ENCODE measurements around the gene ESAM. TPM values are rescaled to one million over a fixed set of nuclear protein-coding genes. Genes with fewer than 3 reads are reported as not detected.

ESAM gene
- total RNA-seq, 1 experiment from 2014 or later: 10.4 TPM

GRCh38 chr11:124722176-124722575, 39.9 kb downstream of the ESAM start:
- intact Hi-C loops (cut with micrococcal nuclease): no loop called here
- no peak for DNase-seq
- CTCF ChIA-PET: no interaction called here

GRCh38 chr11:124719534-124719933, 42.6 kb downstream of the ESAM start:
- H3F3A ChIP-seq (ENCODE audit: low read length, unreplicated experiment): no peaks in the 10 kb centered on the region
- no peaks in the 10 kb centered on the region for H3K36me3 ChIP-seq (ENCODE audit: low read depth, low read length)
- intact Hi-C loops (cut with micrococcal nuclease): no loop called here
- ChIA-PET POLR2A (ENCODE audit: unreplicated experiment) (interaction anchor here (0.6 kb wide), 1 partner anchor 157 kb away, joined by 3 read pairs; no protein-coding TSS in a partner anchor), CTCF (interaction anchor here (0.6 kb wide), 1 partner anchor 152 kb away, joined by 3 read pairs; no protein-coding TSS in a partner anchor)
- no peaks in the 10 kb centered on the region for H3K9me3 ChIP-seq (ENCODE audit: low read length)
- no TSS peak for BruUV-seq (replicated peaks)
- H2AFZ ChIP-seq (ENCODE audit: low read length): no peak overlapping the region
- TF ChIP-seq EZH2phosphoT487 (IDR thresholded peaks at IDR 0.05; ENCODE audit: borderline replicate concordance, low read length) (no peak), EZH2 (IDR thresholded peaks at IDR 0.05; ENCODE audit: low read length, unreplicated experiment) (no peak)
- TF ChIP-seq, protein P1, sequence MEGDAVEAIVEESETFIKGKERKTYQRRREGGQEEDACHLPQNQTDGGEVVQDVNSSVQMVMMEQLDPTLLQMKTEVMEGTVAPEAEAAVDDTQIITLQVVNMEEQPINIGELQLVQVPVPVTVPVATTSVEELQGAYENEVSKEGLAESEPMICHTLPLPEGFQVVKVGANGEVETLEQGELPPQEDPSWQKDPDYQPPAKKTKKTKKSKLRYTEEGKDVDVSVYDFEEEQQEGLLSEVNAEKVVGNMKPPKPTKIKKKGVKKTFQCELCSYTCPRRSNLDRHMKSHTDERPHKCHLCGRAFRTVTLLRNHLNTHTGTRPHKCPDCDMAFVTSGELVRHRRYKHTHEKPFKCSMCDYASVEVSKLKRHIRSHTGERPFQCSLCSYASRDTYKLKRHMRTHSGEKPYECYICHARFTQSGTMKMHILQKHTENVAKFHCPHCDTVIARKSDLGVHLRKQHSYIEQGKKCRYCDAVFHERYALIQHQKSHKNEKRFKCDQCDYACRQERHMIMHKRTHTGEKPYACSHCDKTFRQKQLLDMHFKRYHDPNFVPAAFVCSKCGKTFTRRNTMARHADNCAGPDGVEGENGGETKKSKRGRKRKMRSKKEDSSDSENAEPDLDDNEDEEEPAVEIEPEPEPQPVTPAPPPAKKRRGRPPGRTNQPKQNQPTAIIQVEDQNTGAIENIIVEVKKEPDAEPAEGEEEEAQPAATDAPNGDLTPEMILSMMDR (conservative IDR thresholded peaks at IDR 0.05; ENCODE audit: low read depth, low read length): no peak
- no peak overlapping the region for H3K9ac ChIP-seq (ENCODE audit: low read length)
- no peak for DNase-seq
- peaks cover 9% of the 10 kb centered on the region for H3K4me1 ChIP-seq (ENCODE audit: insufficient read depth, low read length)
- no peaks in the 10 kb centered on the region for H3K79me2 ChIP-seq (ENCODE audit: low read length)
- ATAC-seq: no peak
- H3K27me3 ChIP-seq (ENCODE audit: low read length): peaks cover 3% of the 10 kb centered on the region; the same call in 1 of the 2 replicates
- no peak overlapping the region for H3K4me2 ChIP-seq (ENCODE audit: low read length)
- no peak overlapping the region for H3K27ac ChIP-seq (ENCODE audit: low read length)
- H3K4me3 ChIP-seq (ENCODE audit: low read length): no peak overlapping the region
- H4K20me1 ChIP-seq (ENCODE audit: low read length): no peaks in the 10 kb centered on the region
- H3K9me2 ChIP-seq (replicated peaks; ENCODE audit: low read length): no peaks in the 10 kb centered on the region

More at GRCh38 chr11:124722176-124722575, 39.9 kb downstream of the ESAM start:
- Histone ChIP-seq H2AFZ (ENCODE audit: low read length) (no peak overlapping the region), H3K4me1 (ENCODE audit: insufficient read depth, low read length) (peaks cover 24% of the 10 kb centered on the region), H3K4me2 (ENCODE audit: low read length) (no peak overlapping the region), H3K36me3 (ENCODE audit: low read depth, low read length) (no peaks in the 10 kb centered on the region), H3F3A (ENCODE audit: low read length, unreplicated experiment) (no peaks in the 10 kb centered on the region), H3K9me2 (replicated peaks; ENCODE audit: low read length) (no peaks in the 10 kb centered on the region), H4K20me1 (ENCODE audit: low read length) (no peaks in the 10 kb centered on the region), H3K9me3 (ENCODE audit: low read length) (no peaks in the 10 kb centered on the region), H3K4me3 (ENCODE audit: low read length) (no peak overlapping the region), H3K27me3 (ENCODE audit: low read length) (peaks cover 3% of the 10 kb centered on the region; the same call in 1 of the 2 replicates), H3K9ac (ENCODE audit: low read length) (no peak overlapping the region), H3K79me2 (ENCODE audit: low read length) (no peaks in the 10 kb centered on the region), H3K27ac (ENCODE audit: low read length) (no peak overlapping the region)
- ATAC-seq: no peak
- no TSS peak for BruUV-seq (replicated peaks)
- TF ChIP-seq, protein P1 (conservative IDR thresholded peaks at IDR 0.05; ENCODE audit: low read depth, low read length): no peak
- TF ChIP-seq EZH2 (IDR thresholded peaks at IDR 0.05; ENCODE audit: low read length, unreplicated experiment) (no peak), EZH2phosphoT487 (IDR thresholded peaks at IDR 0.05; ENCODE audit: borderline replicate concordance, low read length) (no peak)
- POLR2A ChIA-PET (ENCODE audit: unreplicated experiment): no interaction called here

DNA sequence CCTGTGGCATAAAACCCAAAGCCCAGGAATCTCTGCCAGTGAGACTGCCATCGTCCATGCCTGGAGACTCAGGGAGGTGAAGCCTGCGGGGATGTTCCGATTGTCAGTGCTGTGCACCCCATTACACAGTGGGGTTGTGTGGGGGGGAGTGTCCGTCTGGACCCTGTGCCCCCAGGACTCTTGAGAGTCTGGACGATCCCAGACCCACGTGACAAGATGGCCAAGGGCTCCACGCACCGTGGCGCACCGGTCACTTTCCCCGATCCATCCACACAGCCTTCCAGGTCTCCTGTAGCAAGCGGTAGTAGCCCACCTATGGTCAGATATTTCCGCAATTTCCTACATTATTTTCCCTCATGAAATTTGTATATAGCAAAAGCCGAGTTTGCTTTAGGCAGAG, 43.3 kb downstream of the ESAM start:
- BruUV-seq (replicated peaks): no TSS peak
- no peak for TF ChIP-seq EZH2 (IDR thresholded peaks at IDR 0.05; ENCODE audit: low read length, unreplicated experiment)
- TF ChIP-seq, protein P1 (conservative IDR thresholded peaks at IDR 0.05; ENCODE audit: low read depth, low read length): no peak
- TF ChIP-seq EZH2phosphoT487 (IDR thresholded peaks at IDR 0.05; ENCODE audit: borderline replicate concordance, low read length): no peak
- ATAC-seq (no peak), DNase-seq (no peak)
- no peaks in the 10 kb centered on the region for H3K9me2 ChIP-seq (replicated peaks; ENCODE audit: low read length)
- peak overlapping the region; percentile 98 for H3K4me2 ChIP-seq (ENCODE audit: low read length)
- H3K27me3 ChIP-seq (ENCODE audit: low read length): peaks cover 3% of the 10 kb centered on the region; the same call in 1 of the 2 replicates
- peaks cover 9% of the 10 kb centered on the region for H3K4me1 ChIP-seq (ENCODE audit: insufficient read depth, low read length)
- H4K20me1 ChIP-seq (ENCODE audit: low read length): no peaks in the 10 kb centered on the region
- POLR2A ChIA-PET (ENCODE audit: unreplicated experiment): no interaction called here
- intact Hi-C loops (cut with micrococcal nuclease): no loop called here
- H3F3A ChIP-seq (ENCODE audit: low read length, unreplicated experiment): no peaks in the 10 kb centered on the region
- H3K9ac ChIP-seq (ENCODE audit: low read length): no peak overlapping the region
- CTCF ChIA-PET: no interaction called here
- no peak overlapping the region for H3K27ac ChIP-seq (ENCODE audit: low read length)
- H3K4me3 ChIP-seq (ENCODE audit: low read length): peak overlapping the region; percentile 72
- H3K79me2 ChIP-seq (ENCODE audit: low read length): no peaks in the 10 kb centered on the region
- no peaks in the 10 kb centered on the region for H3K36me3 ChIP-seq (ENCODE audit: low read depth, low read length)
- no peaks in the 10 kb centered on the region for H3K9me3 ChIP-seq (ENCODE audit: low read length)
- H2AFZ ChIP-seq (ENCODE audit: low read length): peak overlapping the region; percentile 92; the same call in 1 of the 2 replicates

Measured in PC-3 (cell line).